ENCODE results near the gene SGMS1. TPM values are rescaled to one million over a fixed set of nuclear protein-coding genes. Genes with fewer than 3 reads are reported as not detected.
A peak's percentile ranks its signal among the peaks of the same experiment; 100 is the strongest.
"Not testable (repeated sequence)": the region's sequence is repeated elsewhere in the genome, so short reads cannot be mapped to it uniquely, and the experiment has no call there.

Gene SGMS1
- 9.2 and 10.3 TPM in 2 replicates for total RNA-seq (ENCODE audit: low replicate concordance)

GRCh38 chr10:50623663-50624412 is at the start of gene SGMS1:
Gene SGMS1, minus strand, starts transcription at chr10:50623956. Its CDS starts 279,842 bp downstream, at chr10:50344114.
- H3K4me3 Mint-ChIP-seq, result peak within 1 kb of the TSS; percentile 95
- peak; percentile 92 for DNase-seq (ENCODE audit: low spot score)
- Histone ChIP-seq H4K20me1 (ENCODE audit: low read depth) (peaks cover 30% of the 10 kb centered on the region), H3K9ac (peak within 1 kb of the TSS; percentile 72), H3K9me3 (ENCODE audit: low read depth) (no peaks in the 10 kb centered on the region), H3K36me3 (no peaks in the 10 kb centered on the region), H3K79me2 (ENCODE audit: low read depth) (peaks cover 20% of the 10 kb centered on the region), H3K27ac (peak within 1 kb of the TSS; percentile 97), H3K4me1 (peaks cover 16% of the 10 kb centered on the region), H3K27me3 (peaks cover 5% of the 10 kb centered on the region), H3F3A (ENCODE audit: low read depth) (peaks cover 41% of the 10 kb centered on the region), H3K4me3 (peak within 1 kb of the TSS; percentile 71), H2AFZ (replicated peaks) (peak within 1 kb of the TSS; percentile 89), H3K4me2 (peak within 1 kb of the TSS; percentile 89)
- H3K27me3 Mint-ChIP-seq (ENCODE audit: insufficient read depth, low read depth), result peaks cover 3% of the 10 kb centered on the region
- peaks cover 1% of the 10 kb centered on the region for H3K36me3 Mint-ChIP-seq
- peak within 1 kb of the TSS; percentile 98 for H3K27ac Mint-ChIP-seq
- TF ChIP-seq, protein P1, sequence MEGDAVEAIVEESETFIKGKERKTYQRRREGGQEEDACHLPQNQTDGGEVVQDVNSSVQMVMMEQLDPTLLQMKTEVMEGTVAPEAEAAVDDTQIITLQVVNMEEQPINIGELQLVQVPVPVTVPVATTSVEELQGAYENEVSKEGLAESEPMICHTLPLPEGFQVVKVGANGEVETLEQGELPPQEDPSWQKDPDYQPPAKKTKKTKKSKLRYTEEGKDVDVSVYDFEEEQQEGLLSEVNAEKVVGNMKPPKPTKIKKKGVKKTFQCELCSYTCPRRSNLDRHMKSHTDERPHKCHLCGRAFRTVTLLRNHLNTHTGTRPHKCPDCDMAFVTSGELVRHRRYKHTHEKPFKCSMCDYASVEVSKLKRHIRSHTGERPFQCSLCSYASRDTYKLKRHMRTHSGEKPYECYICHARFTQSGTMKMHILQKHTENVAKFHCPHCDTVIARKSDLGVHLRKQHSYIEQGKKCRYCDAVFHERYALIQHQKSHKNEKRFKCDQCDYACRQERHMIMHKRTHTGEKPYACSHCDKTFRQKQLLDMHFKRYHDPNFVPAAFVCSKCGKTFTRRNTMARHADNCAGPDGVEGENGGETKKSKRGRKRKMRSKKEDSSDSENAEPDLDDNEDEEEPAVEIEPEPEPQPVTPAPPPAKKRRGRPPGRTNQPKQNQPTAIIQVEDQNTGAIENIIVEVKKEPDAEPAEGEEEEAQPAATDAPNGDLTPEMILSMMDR (IDR thresholded peaks at IDR 0.05), result no peak
- TF ChIP-seq EZH2 (IDR thresholded peaks at IDR 0.05), result peak; percentile 59
- H3K9me3 Mint-ChIP-seq, result no peaks in the 10 kb centered on the region
- peaks cover 26% of the 10 kb centered on the region for H3K4me1 Mint-ChIP-seq

DNA sequence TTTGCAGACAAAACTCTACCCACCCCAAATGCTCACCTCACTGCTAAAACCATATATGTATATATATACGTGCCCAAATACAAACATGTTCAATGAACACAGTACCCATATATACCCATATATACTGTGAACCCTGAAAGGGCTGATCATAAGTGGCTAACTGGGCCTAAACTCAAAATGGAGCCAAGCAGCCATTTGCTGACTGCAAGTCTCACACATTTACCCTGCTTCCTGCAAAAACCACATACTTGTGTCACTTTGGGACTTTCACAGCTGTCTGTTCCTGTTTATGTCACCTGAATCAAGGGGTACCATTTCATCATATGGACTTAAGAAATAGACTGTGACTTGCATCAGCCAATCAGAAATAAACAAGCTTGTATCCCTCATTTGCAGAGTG is 48.4 kb upstream of the SGMS1 start:
- not testable (repeated sequence) for H3K36me3 Mint-ChIP-seq

GRCh38 chr10:50671645-50672044 is 47.9 kb upstream of the SGMS1 start:
- not testable (repeated sequence) for DNase-seq (ENCODE audit: low spot score); H3K27me3 Mint-ChIP-seq (ENCODE audit: insufficient read depth, low read depth); H3K9me3 ChIP-seq (ENCODE audit: low read depth); H3K79me2 ChIP-seq (ENCODE audit: low read depth); H3K27me3 ChIP-seq; H3K4me3 Mint-ChIP-seq; H3F3A ChIP-seq (ENCODE audit: low read depth); H3K9me3 Mint-ChIP-seq; H3K27ac Mint-ChIP-seq; H3K36me3 Mint-ChIP-seq; H3K27ac ChIP-seq; H3K4me3 ChIP-seq; H4K20me1 ChIP-seq (ENCODE audit: low read depth); H3K4me1 Mint-ChIP-seq; H3K9ac ChIP-seq; H3K36me3 ChIP-seq; H3K4me2 ChIP-seq; H3K4me1 ChIP-seq; H2AFZ ChIP-seq (replicated peaks)

More for the DNA sequence above, 48.4 kb upstream of the SGMS1 start:
- H4K20me1 ChIP-seq (ENCODE audit: low read depth); H3K9me3 Mint-ChIP-seq; H3K79me2 ChIP-seq (ENCODE audit: low read depth); H3K4me1 Mint-ChIP-seq; H3K27me3 Mint-ChIP-seq (ENCODE audit: insufficient read depth, low read depth); H3K27ac Mint-ChIP-seq; H3K9ac ChIP-seq; H3K4me3 Mint-ChIP-seq; H3F3A ChIP-seq (ENCODE audit: low read depth); H3K4me3 ChIP-seq; DNase-seq (ENCODE audit: low spot score); H3K4me2 ChIP-seq; H3K36me3 ChIP-seq; H3K9me3 ChIP-seq (ENCODE audit: low read depth); H3K27ac ChIP-seq; H3K27me3 ChIP-seq; H3K4me1 ChIP-seq: not testable (repeated sequence)
- H2AFZ ChIP-seq (replicated peaks), result peak overlapping the region; percentile 0

DNA sequence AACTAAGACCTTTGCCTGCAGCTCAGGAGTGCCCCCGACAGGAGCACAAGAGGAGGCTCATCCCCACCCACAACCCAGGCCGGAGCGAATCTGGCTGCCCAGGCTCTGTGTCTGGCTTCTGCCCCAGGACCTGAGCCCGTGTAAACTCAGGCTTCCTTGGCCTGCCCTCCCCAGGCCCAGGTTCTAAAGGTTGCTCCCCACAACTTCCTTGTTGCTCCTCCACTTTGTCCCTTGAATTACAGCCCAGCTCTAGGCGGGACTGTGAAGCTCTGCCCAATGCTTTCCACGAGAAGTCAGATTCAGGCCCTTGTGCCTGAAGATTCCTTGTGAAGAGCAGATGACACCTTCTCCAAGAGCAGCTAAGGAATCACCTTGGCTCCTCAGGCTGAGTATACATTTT is 46.2 kb upstream of the SGMS1 start:
- H3K27me3 Mint-ChIP-seq (ENCODE audit: insufficient read depth, low read depth); H3K79me2 ChIP-seq (ENCODE audit: low read depth); H4K20me1 ChIP-seq (ENCODE audit: low read depth); H2AFZ ChIP-seq (replicated peaks); H3K4me1 Mint-ChIP-seq; H3K36me3 Mint-ChIP-seq; H3K36me3 ChIP-seq; H3K27ac Mint-ChIP-seq; H3K4me1 ChIP-seq; H3F3A ChIP-seq (ENCODE audit: low read depth); H3K27me3 ChIP-seq; DNase-seq (ENCODE audit: low spot score); H3K9me3 ChIP-seq (ENCODE audit: low read depth); H3K4me3 ChIP-seq; H3K4me2 ChIP-seq; H3K4me3 Mint-ChIP-seq; H3K9ac ChIP-seq; H3K27ac ChIP-seq; H3K9me3 Mint-ChIP-seq: not testable (repeated sequence)

- H3F3A ChIP-seq (ENCODE audit: low read depth); H4K20me1 ChIP-seq (ENCODE audit: low read depth); H3K4me3 ChIP-seq; H3K36me3 ChIP-seq; DNase-seq (ENCODE audit: low spot score); H3K4me3 Mint-ChIP-seq; H3K4me1 Mint-ChIP-seq; H3K27me3 ChIP-seq; H2AFZ ChIP-seq (replicated peaks); H3K9me3 ChIP-seq (ENCODE audit: low read depth); H3K27me3 Mint-ChIP-seq (ENCODE audit: insufficient read depth, low read depth); H3K27ac ChIP-seq; H3K27ac Mint-ChIP-seq; H3K79me2 ChIP-seq (ENCODE audit: low read depth); H3K4me2 ChIP-seq; H3K4me1 ChIP-seq; H3K9ac ChIP-seq; H3K9me3 Mint-ChIP-seq; H3K36me3 Mint-ChIP-seq: not testable (repeated sequence)
Observed at GRCh38 chr10:50667353-50667752, 43.6 kb upstream of the SGMS1 start.

DNA sequence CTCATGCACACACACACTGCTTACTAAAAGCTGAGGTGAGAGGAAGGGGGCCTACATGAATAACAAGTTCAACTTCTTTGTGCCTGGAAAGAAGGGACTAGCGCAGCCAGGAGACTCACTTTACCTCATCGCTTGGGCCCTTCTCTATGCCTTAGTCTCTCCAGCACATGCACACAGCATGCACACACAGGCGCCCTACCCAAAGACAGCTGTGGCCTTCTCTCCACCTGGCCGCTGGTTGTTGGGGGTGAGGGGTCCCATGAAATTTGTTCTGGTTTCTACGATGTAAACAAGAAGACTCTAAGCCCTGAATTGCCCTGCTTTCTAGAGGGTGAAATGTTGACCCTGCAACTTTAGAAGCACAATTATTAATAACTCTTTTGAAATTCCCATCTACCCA is 38.7 kb upstream of the SGMS1 start:
- not testable (repeated sequence) for H3K79me2 ChIP-seq (ENCODE audit: low read depth); H3K27ac ChIP-seq; H3K36me3 Mint-ChIP-seq; H3K9ac ChIP-seq; H3K4me3 ChIP-seq; H3K9me3 ChIP-seq (ENCODE audit: low read depth); H3K9me3 Mint-ChIP-seq; H3K27ac Mint-ChIP-seq; H3K27me3 Mint-ChIP-seq (ENCODE audit: insufficient read depth, low read depth); H3F3A ChIP-seq (ENCODE audit: low read depth); H3K4me1 Mint-ChIP-seq; H3K27me3 ChIP-seq; H3K4me3 Mint-ChIP-seq; H3K36me3 ChIP-seq; H2AFZ ChIP-seq (replicated peaks); H4K20me1 ChIP-seq (ENCODE audit: low read depth); H3K4me1 ChIP-seq; H3K4me2 ChIP-seq; DNase-seq (ENCODE audit: low spot score)

DNA sequence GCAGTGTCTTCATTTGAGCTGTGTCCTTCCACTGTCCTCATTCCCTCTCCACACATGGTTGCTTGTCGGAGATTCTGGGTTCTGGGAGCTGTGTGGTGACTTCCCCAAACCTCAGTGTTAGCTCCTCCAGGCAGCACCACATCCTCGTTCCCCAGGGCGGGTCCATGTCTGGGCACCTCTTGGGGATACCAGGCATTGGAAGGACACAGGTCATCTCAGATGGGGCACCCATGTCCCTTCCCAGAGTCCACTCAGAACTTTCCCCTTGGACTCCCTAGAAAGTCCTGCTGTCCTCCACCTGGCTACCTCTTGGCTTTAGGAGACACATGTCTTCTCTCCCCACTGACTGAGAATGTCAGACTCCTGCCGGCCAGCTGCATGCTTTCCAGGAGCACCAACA is 37.8 kb upstream of the SGMS1 start:
- not testable (repeated sequence) for H3K4me2 ChIP-seq; H3K9me3 ChIP-seq (ENCODE audit: low read depth); H3K4me3 ChIP-seq; H3K4me1 Mint-ChIP-seq; H3K27me3 ChIP-seq; H3K27ac Mint-ChIP-seq; H3K9ac ChIP-seq; H3K79me2 ChIP-seq (ENCODE audit: low read depth); H2AFZ ChIP-seq (replicated peaks); H3K27ac ChIP-seq; H4K20me1 ChIP-seq (ENCODE audit: low read depth); H3K4me3 Mint-ChIP-seq; H3K4me1 ChIP-seq; DNase-seq (ENCODE audit: low spot score); H3K36me3 Mint-ChIP-seq; H3K27me3 Mint-ChIP-seq (ENCODE audit: insufficient read depth, low read depth); H3K36me3 ChIP-seq; H3K9me3 Mint-ChIP-seq; H3F3A ChIP-seq (ENCODE audit: low read depth)

Data from neural progenitor cell (in vitro differentiated cells).